ENCODE data around the gene MYO7B.

Gene MYO7B

GRCh38 chr2:127661949-127662510 lies 126.5 kb downstream of the MYO7B start:
- CTCF ChIA-PET = no interaction called here
- TF ChIP-seq, protein P1, sequence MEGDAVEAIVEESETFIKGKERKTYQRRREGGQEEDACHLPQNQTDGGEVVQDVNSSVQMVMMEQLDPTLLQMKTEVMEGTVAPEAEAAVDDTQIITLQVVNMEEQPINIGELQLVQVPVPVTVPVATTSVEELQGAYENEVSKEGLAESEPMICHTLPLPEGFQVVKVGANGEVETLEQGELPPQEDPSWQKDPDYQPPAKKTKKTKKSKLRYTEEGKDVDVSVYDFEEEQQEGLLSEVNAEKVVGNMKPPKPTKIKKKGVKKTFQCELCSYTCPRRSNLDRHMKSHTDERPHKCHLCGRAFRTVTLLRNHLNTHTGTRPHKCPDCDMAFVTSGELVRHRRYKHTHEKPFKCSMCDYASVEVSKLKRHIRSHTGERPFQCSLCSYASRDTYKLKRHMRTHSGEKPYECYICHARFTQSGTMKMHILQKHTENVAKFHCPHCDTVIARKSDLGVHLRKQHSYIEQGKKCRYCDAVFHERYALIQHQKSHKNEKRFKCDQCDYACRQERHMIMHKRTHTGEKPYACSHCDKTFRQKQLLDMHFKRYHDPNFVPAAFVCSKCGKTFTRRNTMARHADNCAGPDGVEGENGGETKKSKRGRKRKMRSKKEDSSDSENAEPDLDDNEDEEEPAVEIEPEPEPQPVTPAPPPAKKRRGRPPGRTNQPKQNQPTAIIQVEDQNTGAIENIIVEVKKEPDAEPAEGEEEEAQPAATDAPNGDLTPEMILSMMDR (IDR thresholded peaks at IDR 0.05; ENCODE audit: control extremely low read depth, extremely low read depth, low read depth, missing control alignments) = no peak
- POLR2A ChIA-PET = no interaction called here
- DNase-seq (ENCODE audit: extremely low spot score) = no peak

GRCh38 chr2:127662937-127663565 lies 127.6 kb downstream of the MYO7B start:
- CTCF ChIA-PET = interaction anchor here (1.2 kb wide), 1 partner anchor 13 kb away, joined by 4 read pairs; no protein-coding TSS in a partner anchor
- no peak for DNase-seq (ENCODE audit: extremely low spot score)
- POLR2A ChIA-PET = no interaction called here
- TF ChIP-seq, protein P1 (IDR thresholded peaks at IDR 0.05; ENCODE audit: control extremely low read depth, extremely low read depth, low read depth, missing control alignments) = no peak

DNA sequence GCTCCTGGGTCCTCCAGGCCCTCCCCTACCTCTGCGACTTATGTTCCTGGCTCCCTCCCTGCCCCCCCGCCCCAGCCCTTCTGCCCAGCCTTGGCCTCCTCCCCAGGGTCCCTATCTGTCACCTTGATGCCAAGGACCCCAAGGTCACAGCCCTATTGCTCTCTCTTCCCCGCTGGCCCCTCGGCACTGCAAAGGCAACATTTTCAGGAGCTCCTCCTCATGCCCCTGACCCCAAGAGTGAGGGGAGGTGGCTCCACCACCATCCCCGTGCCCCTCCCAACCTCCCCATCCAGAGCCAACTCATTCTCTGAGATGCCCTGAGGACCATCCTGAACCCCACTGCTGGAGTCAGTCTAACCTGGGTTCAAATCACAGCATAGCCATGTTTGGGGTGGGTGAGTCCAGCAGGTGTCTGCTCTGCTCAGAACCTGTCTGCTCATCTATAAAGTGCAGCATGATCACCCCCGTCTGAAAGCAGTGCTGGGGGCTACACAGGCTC lies 128.1 kb downstream of the MYO7B start:
- TF ChIP-seq, protein P1 (IDR thresholded peaks at IDR 0.05; ENCODE audit: control extremely low read depth, extremely low read depth, low read depth, missing control alignments) = no peak
- DNase-seq (ENCODE audit: extremely low spot score) = no peak
- ChIA-PET POLR2A (no interaction called here), CTCF (interaction anchor here (1.0 to 1.2 kb wide), 2 partner anchors 12 to 13 kb away, joined by 3 to 4 read pairs; no protein-coding TSS in a partner anchor)

DNA sequence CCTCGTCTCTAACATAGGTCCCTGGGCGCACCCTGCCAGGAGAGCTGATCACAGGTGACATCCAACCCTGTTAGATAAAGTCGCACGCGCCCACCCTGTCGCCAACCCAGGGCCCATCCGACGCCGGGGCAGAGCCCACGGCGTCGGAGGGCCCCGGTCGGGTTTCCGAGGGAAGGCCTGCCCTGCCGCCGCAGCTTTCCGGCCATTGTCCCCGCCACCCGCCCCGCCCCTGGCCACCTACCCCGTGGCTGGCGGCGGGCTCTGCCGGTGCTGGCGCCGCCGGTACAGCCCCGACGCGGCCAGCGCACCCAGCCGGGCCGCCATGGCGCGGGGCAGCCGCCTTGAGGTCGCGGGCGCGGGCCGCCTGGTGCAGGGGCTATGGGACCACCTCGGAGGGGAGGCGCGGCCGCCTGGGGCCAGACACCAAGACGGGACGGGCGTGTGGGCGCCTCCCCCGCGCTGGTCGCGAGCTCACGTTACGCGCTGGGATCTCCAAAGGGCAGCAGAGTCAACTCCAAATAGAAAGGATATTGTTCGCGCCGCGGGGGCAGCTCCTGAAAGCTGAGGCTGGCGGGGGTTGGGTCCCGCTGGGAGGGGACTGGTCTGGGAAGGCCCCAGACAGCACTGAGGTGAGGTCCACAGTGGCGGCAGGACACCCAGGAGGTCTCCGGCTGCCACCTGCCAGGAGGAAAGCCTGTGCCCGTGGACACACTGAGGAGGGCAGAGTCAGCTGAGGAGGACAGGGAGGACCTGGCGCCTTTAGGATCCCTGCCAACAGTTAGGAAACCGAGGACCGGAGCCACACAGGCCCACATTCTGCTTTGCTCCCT lies 128.8 kb downstream of the MYO7B start:
- TF ChIP-seq, protein P1 (IDR thresholded peaks at IDR 0.05; ENCODE audit: control extremely low read depth, extremely low read depth, low read depth, missing control alignments) = no peak
- CTCF ChIA-PET = interaction anchor here (1.0 to 1.2 kb wide), 2 partner anchors 12 to 14 kb away, joined by 3 to 4 read pairs; no protein-coding TSS in a partner anchor
- POLR2A ChIA-PET = no interaction called here
- no peak for DNase-seq (ENCODE audit: extremely low spot score)

DNA sequence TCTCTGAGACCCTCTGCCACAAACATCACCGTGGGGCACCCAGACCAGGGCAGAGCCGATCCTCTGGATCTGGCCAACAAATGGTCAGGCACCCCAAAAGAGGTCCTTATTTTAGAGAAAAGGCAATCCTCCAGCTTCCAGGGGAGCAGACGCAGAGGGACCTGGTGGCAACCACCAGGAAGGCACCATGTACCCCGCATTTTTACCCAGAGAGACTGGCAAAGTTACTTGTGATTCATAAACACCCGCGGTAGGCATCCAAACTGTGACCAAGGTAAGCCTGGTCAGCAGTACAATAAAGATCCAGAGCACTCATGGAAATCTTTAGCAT lies 129.4 kb downstream of the MYO7B start:
- TF ChIP-seq, protein P1 (IDR thresholded peaks at IDR 0.05; ENCODE audit: control extremely low read depth, extremely low read depth, low read depth, missing control alignments) = no peak
- ChIA-PET CTCF (interaction anchor here (1.0 kb wide), 1 partner anchor 15 kb away, joined by 3 read pairs; no protein-coding TSS in a partner anchor), POLR2A (no interaction called here)
- DNase-seq (ENCODE audit: extremely low spot score) = no peak

DNA sequence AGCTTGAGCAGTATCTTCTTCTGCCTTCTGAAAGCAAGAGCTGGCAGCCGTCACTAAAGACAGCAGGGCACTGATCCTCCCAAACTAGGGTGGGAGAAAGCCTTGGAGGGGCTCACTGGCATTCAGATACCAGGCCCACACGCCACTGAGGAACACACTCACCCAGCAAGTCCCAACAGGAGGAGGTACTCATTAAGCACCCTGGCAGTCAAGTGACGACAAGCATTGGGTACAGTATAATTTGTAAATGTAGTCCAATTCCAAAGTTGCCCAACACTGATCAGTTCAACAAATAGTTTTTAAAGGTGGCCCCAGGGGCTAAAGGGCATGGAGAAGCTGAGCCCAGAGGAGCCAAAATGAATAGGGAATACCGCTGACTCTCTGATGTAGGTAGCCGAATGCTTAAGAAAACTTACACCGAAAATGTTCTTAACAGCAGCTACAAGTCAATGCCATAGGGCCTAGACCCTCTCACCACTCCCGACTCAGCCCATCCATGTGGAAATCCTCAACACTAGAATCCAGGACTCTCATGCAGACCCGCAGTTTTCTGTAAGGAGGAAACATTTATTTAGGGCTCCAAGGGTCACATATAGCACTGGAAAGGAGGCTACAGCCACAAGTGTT lies 129.9 kb downstream of the MYO7B start:
- ChIA-PET CTCF (no interaction called here), POLR2A (no interaction called here)
- TF ChIP-seq, protein P1 (IDR thresholded peaks at IDR 0.05; ENCODE audit: control extremely low read depth, extremely low read depth, low read depth, missing control alignments) = no peak
- no peak for DNase-seq (ENCODE audit: extremely low spot score)

Data from GM10248 (cell line).